ENCODE data around the gene H2AZ1.

DNA sequence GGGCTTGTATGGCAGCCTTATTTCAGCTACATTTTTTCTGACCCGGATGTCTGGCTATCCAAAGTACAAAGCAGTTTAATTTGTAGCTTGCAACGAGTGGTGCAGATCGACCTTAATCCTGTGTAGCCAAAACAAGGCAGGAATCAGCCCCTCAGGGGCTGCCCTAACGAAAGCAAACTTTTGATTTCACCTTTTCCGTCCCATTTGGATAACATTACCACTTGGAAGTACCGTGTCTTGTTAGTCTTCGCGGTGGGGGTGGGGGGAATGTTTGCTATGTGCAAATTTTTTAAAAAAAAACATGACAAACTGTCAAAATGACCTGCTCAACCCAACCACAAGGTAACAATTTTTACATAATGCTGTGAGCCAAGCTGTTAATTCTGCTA is 2.9 kb downstream of the H2AZ1 start:
- TF ChIP-seq, protein P1, sequence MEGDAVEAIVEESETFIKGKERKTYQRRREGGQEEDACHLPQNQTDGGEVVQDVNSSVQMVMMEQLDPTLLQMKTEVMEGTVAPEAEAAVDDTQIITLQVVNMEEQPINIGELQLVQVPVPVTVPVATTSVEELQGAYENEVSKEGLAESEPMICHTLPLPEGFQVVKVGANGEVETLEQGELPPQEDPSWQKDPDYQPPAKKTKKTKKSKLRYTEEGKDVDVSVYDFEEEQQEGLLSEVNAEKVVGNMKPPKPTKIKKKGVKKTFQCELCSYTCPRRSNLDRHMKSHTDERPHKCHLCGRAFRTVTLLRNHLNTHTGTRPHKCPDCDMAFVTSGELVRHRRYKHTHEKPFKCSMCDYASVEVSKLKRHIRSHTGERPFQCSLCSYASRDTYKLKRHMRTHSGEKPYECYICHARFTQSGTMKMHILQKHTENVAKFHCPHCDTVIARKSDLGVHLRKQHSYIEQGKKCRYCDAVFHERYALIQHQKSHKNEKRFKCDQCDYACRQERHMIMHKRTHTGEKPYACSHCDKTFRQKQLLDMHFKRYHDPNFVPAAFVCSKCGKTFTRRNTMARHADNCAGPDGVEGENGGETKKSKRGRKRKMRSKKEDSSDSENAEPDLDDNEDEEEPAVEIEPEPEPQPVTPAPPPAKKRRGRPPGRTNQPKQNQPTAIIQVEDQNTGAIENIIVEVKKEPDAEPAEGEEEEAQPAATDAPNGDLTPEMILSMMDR (IDR thresholded peaks at IDR 0.05; ENCODE audit: borderline replicate concordance, extremely low read depth, low read length, poor library complexity, severe bottlenecking): no peak
- no peak for TF ChIP-seq EZH2 (IDR thresholded peaks at IDR 0.05; ENCODE audit: borderline replicate concordance, low read depth, low read length, severe bottlenecking)
